CD4-positive, alpha-beta T cell treated with Interleukin-2 at 100 ng/mL for 4 hours (primary cell): Measurements from ENCODE around the gene ECHS1.
"Not testable (repeated sequence)": the region's sequence is repeated elsewhere in the genome, so short reads cannot be mapped to it uniquely, and the experiment has no call there.

Experiments used
- DNase-seq: peaks from one replicate; pipeline ENCODE4 v3.0.0-alpha.2; 2020; ENCODE audit warnings: low spot score

Gene ECHS1

GRCh38 chr10:133378251-133379096 is 5.3 kb upstream of the ECHS1 start:
- peak; percentile 56 for DNase-seq

- DNase-seq, result no peak
These were observed 4.7 kb upstream of the ECHS1 start for GRCh38 chr10:133377818-133378250.

DNA sequence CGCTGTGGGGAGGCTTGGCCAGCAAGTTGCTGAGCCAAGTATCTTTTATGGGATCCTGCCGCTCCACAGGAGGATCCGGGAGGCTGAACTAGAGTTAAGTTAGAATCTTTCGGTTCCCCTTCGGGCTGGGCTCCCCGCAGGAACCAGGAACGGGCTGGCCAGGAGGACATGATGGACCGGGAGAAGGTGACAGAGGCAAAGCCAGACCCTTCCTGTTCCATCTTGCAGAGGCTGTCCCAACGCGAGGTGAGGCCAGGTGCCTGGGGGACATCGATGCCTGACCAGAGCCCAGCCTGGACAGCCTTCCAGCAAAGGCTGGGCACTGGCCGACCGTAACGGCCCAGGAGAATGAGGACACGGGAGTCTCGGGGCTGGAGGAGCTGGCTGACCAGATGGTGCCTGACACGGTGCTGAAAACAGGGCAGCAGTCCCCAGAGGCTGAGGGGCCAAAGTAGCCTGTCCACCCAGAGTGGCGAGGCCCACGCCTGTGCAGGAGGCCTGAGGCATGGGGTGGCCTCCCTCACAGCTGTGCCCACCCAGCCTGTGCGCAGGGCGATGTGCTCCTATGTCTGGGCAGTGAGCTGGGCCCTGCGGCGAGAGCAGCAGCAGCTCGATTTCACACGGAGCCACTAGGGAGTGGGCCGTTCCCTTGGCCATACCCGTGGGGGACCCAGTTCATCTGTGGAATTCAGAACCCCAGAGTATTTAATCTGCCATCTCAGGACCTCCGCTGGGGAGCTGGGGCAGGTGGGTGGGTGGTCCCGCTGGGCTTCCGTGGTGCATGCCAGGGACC is 4.1 kb upstream of the ECHS1 start:
- DNase-seq, result no peak

GRCh38 chr10:133376183-133376582 is 3.0 kb upstream of the ECHS1 start:
- not testable (repeated sequence) for DNase-seq

DNA sequence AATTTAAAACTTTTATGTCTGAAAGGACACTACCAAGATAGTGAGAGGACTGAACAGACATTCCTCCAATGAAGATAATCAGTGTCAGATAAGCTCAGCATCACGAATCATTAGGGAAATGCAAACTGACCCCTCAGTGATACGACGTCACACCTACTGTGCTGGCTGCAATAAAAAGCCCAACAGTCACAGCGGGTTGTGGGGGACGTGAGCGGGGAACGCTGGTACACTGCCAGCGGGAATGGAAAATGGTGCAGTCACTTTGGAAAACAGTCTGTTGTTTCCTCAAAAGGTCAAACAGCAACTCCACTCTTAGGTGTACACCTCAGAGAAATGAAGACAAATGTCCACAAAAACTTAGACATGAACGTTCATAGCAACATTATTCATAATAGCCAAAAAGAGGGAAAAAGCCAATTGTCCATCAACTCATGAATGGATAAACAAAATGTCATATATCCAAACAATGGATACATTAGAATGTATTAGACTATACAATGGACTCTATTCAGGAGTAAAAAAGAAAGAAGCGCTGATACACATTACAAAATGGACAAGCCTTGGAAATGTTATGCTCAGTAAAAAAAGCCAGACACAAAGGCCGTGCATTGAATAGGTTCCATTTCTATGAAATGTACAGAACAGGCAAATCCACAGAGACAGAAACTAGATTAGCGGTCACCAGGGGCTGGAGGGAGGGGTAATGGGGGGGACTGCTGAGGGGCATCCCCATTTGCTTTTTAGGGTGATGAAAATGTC is 2.4 kb upstream of the ECHS1 start:
- DNase-seq, result no peak

DNA sequence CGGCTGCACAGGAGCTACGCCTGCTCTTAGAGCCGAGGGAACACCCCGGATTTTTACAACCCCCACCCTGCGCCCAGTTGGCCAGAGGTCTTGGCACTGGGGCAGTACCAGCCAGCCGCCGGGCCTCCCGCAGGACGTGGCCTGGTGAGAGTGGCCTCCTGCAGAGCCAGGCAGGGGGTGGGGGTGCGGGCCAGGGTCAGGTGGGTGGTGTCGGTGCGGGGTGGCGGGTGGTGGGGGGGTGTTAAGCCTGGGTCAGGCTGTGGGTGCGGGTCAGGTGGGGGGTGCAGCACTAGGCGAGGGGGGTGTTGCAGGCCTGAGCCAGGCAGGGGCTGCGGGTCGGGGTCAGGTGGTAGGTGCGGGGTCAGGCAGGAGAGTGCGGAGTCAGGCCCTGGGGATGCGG is 647 bp downstream of the ECHS1 start:
- DNase-seq, result no peak

GRCh38 chr10:133370030-133370786 is 2.9 kb downstream of the ECHS1 start:
- DNase-seq, result no peak

DNA sequence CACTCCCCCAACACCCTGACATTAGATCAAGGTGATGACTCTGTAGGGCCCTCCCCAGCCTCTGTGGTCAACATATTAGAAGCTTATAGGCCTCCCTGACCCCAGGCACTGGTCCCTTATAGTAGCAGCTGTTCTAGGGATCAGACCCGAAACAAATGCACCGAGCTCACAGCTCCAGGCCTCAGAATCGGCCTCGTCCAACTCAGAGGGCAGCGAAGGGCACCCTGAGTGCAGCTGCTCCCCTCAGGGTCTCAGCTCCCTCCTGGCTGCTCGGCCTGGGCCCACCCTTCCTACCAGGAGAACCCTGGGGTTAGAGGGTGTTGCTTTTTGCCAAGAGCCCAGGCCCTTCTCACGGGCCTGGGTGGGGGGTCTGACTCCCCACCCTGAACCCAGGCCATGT is 5.0 kb downstream of the ECHS1 start:
- DNase-seq, result no peak

DNA sequence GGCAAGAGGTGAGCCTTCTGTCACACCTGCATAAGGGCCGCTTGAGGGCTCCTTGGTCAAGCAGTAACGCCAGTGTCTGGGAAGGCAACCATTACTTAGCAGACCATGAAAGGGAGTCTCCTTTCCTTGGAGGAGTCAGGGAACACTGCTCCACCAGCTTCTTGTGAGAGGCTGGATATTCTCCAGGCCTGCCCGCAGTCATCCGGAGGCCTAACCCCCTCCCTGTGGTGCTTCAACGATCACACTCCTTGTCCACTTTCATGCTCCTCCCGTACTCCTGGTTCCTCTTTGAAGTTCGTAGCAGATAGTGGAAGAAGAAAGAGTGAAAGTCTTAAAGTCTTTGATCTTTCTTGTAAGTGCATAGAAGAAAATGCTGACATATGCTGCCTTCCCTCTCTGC is 5.7 kb downstream of the ECHS1 start:
- DNase-seq, result not testable (repeated sequence)

DNA sequence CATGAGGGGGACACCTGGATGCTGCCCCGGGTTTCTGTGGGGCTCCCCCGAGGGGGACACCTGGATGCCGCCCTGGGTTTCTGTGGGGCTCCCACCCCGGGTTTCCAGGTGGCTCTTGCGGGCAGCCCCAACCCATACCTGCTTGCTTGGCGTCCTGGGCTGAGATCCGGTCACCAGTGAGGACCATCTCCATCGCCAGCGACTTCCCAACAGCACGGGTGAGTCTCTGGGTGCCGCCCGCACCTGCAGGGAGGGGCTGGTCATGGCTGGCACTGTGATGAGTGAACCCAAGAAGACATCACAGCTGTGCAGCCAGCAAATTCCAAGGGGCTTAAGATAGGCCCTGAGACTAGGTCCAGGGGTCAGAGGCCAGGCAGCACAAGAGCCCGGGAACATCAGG is 6.4 kb downstream of the ECHS1 start:
- no peak for DNase-seq

DNA sequence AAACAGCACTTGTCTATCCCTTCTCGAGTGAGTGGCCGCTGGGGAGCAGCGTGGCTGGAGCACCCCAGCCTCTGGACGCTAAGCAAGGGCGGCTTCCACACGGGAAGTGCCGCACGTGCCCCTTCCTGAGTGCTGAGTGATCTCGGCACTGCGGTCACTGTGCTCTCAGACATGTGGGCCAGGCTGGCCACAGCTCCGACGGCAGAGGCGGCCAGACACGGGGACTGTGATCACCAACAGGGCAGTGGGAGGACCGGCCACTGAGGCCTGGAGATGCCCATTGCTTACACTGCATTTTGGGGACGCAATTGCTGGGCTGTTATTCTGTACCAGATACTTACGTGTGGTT is 7.0 kb downstream of the ECHS1 start:
- no peak for DNase-seq

DNA sequence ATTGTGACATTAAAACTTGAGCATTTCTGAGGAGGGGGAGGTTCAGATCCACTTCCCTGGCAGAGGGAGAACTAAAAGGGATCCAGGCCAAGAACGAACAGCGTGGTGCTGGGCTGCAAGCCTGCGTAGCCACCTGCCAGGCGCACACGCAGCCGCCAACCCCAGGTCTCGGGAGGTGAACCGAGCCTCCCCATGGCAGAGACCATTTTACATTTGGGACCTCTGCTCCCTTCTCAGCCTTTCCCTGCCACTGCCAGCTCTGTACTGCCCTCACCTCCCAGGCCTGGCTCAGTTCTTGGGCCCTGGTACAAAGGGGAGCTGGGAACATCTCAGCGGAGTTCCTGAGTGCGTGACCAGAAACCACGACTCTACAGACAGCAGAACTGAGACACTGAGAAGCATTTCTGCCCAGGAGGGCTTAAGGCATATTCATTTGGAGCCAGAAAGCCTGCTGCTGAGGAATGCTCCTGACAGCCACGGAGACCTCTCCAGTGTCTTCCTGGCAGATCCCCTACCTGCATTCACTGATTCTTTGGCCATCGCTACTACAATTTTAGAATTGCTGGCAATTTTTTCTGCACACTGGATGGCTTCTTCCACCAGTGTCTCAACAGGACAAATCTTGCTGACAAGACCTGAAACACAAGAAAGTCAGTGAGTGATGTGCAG is 7.6 kb downstream of the ECHS1 start:
- DNase-seq, result no peak

- no peak for DNase-seq
These were observed 8.3 kb downstream of the ECHS1 start for GRCh38 chr10:133364645-133365431.

DNA sequence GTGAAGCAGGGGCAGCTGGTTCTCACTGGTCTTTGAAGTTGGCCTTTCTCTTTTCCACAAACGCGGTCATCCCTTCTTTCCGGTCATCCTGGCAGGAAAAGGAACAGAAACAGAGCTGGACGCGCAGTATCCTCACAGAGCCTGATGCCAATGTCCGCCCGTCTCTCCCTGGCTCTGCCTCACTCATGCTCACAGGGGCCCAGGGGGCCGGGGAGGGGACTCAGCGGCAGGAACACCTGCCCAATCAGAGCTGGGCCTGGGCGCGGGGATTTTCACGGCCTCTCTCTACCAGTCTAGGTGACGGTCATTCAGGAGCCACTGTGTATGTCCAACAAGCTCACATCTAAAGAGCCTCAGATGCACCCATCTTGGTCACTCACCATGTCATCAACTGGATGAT is 10.3 kb downstream of the ECHS1 start:
- no peak for DNase-seq

DNA sequence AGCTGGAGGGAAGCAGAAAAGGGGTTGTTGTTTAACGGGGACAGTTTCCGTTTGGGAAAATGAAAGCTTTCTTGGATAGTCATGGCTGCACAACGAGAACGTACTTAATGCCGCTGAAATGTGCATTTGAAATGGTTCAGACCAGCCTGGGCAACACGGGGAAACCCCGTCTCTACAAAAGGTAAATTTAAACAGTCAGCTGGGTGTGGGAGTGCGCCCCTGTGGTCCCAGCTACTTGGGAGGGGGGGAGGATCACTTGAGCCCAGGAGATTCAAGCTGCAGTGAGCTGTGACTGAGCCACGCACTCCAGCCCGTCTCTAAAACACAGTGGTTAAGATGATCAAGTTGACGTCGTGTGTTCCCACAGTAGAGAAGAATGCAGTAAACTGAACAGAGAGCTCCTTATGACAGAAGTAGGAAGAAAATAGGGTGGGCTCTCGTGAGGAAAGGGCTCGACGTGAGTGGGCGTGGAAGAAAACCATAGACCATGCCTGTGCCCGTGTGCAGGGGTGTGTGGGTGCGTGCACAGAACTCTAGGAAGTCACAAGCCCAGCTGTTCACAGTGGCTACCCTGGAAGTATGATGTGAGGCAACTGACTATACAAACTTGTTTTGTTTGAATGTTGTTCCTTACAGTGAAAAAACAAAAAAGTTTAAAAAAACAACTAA is 11.2 kb downstream of the ECHS1 start:
- DNase-seq, result no peak

GRCh38 chr10:133361227-133361626 is 11.9 kb downstream of the ECHS1 start:
- DNase-seq, result no peak

GRCh38 chr10:133359972-133360610 is 13.1 kb downstream of the ECHS1 start:
- no peak for DNase-seq

DNA sequence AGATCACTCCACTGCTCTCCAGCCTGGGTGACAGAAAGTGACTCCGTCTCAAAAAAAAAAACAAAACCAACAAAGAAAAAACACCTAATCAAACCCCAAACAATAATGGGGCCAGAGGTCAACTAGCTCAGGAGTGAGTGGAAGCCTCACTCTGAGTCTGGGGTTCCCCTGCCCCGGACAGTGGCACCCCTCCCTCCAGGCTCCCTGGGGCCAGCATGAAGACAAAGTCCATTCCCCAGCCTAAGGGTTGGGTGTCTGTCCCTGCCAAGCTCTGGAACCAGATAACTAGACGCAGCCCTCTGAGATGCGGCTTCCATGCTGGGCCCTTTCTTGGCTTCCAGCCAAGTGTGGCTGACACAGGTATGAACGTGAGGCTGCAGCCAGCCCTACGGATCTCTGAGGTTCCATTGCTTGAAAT is 13.6 kb downstream of the ECHS1 start:
- peak; percentile 35 for DNase-seq

- no peak for DNase-seq
These were observed 14.2 kb downstream of the ECHS1 start for GRCh38 chr10:133358925-133359310.
